NOMO-1 (cell line): ENCODE measurements around the gene TNFRSF17.
"Not testable (repeated sequence)": the region's sequence is repeated elsewhere in the genome, so short reads cannot be mapped to it uniquely, and the experiment has no call there.

ENCODE experiments used
- DNase-seq, 2 experiments: peaks; one replicate each; lab custom pipeline; 2025; ENCODE audit not compliant: unreplicated experiment in 2 of 2; lab: John Stamatoyannopoulos, UW

The TNFRSF17 gene

GRCh38 chr16:11964761-11965551, at the start of gene TNFRSF17:
Gene TNFRSF17 (plus strand): TSS chr16:11965210. CDS start chr16:11965325, 115 bp downstream.
- DNase-seq, result no peak

GRCh38 chr16:11915644-11916523, 49.1 kb upstream of the TNFRSF17 start, which contains the start of gene GSPT1:
Gene GSPT1 (minus strand): TSS chr16:11915956. CDS start chr16:11915720, 236 bp downstream.
- DNase-seq, result peak; percentile 97 to 99

- no peak for DNase-seq
Observed at GRCh38 chr16:11916524-11917285, 48.3 kb upstream of the TNFRSF17 start.

GRCh38 chr16:11924046-11924445, 41.0 kb upstream of the TNFRSF17 start:
- DNase-seq, result not testable (repeated sequence)

GRCh38 chr16:11927350-11927749, 37.7 kb upstream of the TNFRSF17 start:
- DNase-seq, result not testable (repeated sequence)

GRCh38 chr16:11941945-11942344, 23.1 kb upstream of the TNFRSF17 start, which contains the start of gene NPIPB2:
Gene NPIPB2 (minus strand): TSS chr16:11942045. CDS start chr16:11942045, 0 bp downstream.
- not testable (repeated sequence) for DNase-seq

- no peak for DNase-seq
Observed at GRCh38 chr16:11946433-11946832, 18.6 kb upstream of the TNFRSF17 start.

- no peak for DNase-seq
Observed at GRCh38 chr16:11948819-11949218, 16.2 kb upstream of the TNFRSF17 start.

- DNase-seq, result peak in 1 of 2 experiments; percentile 57
Observed at GRCh38 chr16:11949527-11949926, 15.5 kb upstream of the TNFRSF17 start.

- DNase-seq, result no peak
Observed at GRCh38 chr16:11950388-11950787, 14.6 kb upstream of the TNFRSF17 start.

- DNase-seq, result not testable (repeated sequence)
Observed at GRCh38 chr16:11953576-11953975, 11.4 kb upstream of the TNFRSF17 start.

- DNase-seq, result no peak
Observed at GRCh38 chr16:11955713-11956123, 9.3 kb upstream of the TNFRSF17 start.

- DNase-seq, result no peak
Observed at GRCh38 chr16:11956558-11956957, 8.5 kb upstream of the TNFRSF17 start.

GRCh38 chr16:11957591-11958395, 7.2 kb upstream of the TNFRSF17 start:
- DNase-seq, result no peak

- peak; percentile 31 to 63 for DNase-seq
Observed at GRCh38 chr16:11962457-11962856, 2.6 kb upstream of the TNFRSF17 start.

- not testable (repeated sequence) for DNase-seq
Observed at GRCh38 chr16:11962978-11963377, 2.0 kb upstream of the TNFRSF17 start.

GRCh38 chr16:11963706-11964105, 1.3 kb upstream of the TNFRSF17 start:
- no peak for DNase-seq

- DNase-seq, result peak; percentile 13 to 77
Observed at GRCh38 chr16:11966173-11966572, 1.2 kb downstream of the TNFRSF17 start.

- no peak for DNase-seq
Observed at GRCh38 chr16:11967195-11967911, 2.3 kb downstream of the TNFRSF17 start.
